Measurements from ENCODE around the gene WNT16.

The WNT16 gene

DNA sequence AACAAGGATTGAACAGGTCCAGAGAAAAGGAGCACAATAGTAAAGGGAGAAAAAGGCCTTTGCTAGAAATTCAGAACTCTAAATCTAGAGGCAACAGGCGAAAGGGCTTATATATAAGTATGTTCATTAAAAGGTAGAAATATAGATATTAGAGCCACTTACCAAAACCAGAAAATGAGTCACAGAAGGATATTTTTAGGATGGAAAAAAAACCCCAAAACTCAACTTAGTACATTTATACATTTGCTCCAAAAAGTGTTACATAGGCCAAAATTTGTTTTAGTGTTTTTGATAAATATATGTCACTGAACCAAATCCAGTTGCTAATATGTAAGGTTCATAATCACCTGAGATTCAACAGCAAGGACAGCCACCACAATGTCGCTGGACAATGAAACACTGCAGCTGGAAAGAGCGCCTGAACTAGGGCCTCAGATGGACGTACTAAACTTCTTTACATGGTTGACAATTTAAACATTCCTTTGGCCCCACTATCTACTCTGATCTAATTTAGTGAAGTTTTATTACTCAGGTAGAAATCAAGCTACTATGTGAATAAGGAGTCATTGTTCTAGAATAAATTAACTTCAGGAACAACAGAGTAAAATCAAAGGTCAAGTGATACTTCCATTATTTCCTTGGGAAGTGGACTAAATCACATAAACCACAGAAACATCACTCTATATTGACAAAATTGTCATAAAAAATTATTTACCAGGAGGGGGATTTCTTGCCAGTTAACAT, 56.4 kb downstream of the WNT16 start:
- no peaks in the 10 kb centered on the region for H3K9me3 Mint-ChIP-seq (ENCODE audit: low read depth)
- peaks cover 71% of the 10 kb centered on the region for H3K4me1 Mint-ChIP-seq (ENCODE audit: low read depth)
- peak overlapping the region; percentile 11 for H3K27ac Mint-ChIP-seq
- H3K4me3 Mint-ChIP-seq: peak overlapping the region; percentile 36
- peaks cover 10% of the 10 kb centered on the region for H3K36me3 Mint-ChIP-seq
- H3K27me3 Mint-ChIP-seq: no peaks in the 10 kb centered on the region

GRCh38 chr7:121385800-121386179, 57.0 kb downstream of the WNT16 start:
- Mint-ChIP-seq H3K27me3 (no peaks in the 10 kb centered on the region), H3K4me1 (ENCODE audit: low read depth) (peaks cover 77% of the 10 kb centered on the region), H3K4me3 (no peak overlapping the region), H3K36me3 (peaks cover 10% of the 10 kb centered on the region), H3K9me3 (ENCODE audit: low read depth) (no peaks in the 10 kb centered on the region), H3K27ac (no peak overlapping the region)

DNA sequence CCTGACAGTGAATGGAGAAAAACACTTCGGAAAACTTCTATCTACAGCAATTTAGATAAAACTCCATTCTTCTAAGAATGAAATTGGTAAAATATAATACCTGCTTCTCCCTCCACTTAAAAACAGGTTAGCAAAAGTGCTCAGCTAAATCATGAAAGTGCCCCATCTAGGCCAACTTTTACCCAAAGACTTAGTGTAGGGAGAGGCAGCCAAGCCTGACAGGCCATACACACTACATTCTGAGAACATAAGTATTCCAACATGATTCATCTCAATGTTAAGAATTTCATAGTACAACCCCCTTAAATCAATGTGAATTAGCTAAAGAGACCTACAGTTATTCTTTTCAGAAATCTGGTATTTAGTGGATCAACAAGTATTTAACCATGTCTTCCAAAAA, 60.1 kb downstream of the WNT16 start:
- peak overlapping the region; percentile 11 for H3K27ac Mint-ChIP-seq
- H3K27me3 Mint-ChIP-seq: no peaks in the 10 kb centered on the region
- no peak overlapping the region for H3K4me3 Mint-ChIP-seq
- peaks cover 89% of the 10 kb centered on the region for H3K4me1 Mint-ChIP-seq (ENCODE audit: low read depth)
- peaks cover 9% of the 10 kb centered on the region for H3K36me3 Mint-ChIP-seq
- H3K9me3 Mint-ChIP-seq (ENCODE audit: low read depth): no peaks in the 10 kb centered on the region

DNA sequence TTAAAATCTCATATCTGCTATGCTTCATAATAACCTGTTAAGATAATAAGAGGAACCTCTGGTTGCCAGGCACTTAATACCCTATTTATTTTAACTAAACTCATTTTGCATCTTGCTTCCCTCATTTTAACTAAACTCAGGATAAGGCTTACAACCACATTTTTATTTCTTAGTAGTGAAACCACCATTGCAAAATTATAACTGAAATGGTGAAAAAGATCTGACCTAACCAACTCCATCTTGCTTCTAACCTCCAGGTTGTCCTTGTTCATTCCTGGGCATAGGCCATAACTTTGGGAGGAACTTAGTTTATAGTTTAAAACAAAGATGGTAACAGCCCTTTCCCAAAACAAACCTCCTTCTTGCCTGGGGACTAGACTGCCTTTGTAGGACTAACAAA, 61.3 kb downstream of the WNT16 start:
- H3K4me3 Mint-ChIP-seq: no peak overlapping the region
- no peaks in the 10 kb centered on the region for H3K27me3 Mint-ChIP-seq
- peak overlapping the region; percentile 22 for H3K27ac Mint-ChIP-seq
- H3K36me3 Mint-ChIP-seq: peaks cover 7% of the 10 kb centered on the region
- H3K4me1 Mint-ChIP-seq (ENCODE audit: low read depth): peaks cover 88% of the 10 kb centered on the region
- no peaks in the 10 kb centered on the region for H3K9me3 Mint-ChIP-seq (ENCODE audit: low read depth)

DNA sequence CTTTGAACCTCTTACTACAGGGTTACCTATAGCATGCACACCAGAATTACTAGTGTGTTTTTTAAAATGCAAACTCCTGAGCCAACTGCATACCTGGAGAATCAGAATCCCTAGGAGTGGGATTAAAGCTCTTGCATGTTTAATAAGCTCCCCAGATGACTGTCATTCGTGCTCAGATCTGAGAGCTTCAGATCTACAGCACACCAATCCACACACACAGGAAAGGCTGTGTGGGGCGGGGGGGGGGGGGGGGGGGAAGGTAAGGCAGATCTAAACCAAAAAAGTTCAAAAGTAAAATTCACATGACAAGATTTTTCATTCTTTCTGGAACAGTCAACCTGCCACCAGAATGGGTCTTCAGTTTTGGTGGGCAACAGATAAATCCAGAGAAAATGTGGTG, 61.8 kb downstream of the WNT16 start:
- no peak overlapping the region for H3K27ac Mint-ChIP-seq
- H3K9me3 Mint-ChIP-seq (ENCODE audit: low read depth): no peaks in the 10 kb centered on the region
- no peaks in the 10 kb centered on the region for H3K27me3 Mint-ChIP-seq
- H3K4me1 Mint-ChIP-seq (ENCODE audit: low read depth): peaks cover 85% of the 10 kb centered on the region
- H3K36me3 Mint-ChIP-seq: peaks cover 7% of the 10 kb centered on the region
- H3K4me3 Mint-ChIP-seq: no peak overlapping the region

Measured in activated naive CD8-positive, alpha-beta T cell (primary cell).